Activated CD4-positive, CD25-positive, alpha-beta regulatory T cell treated with anti-CD3 and anti-CD28 coated beads, Interleukin-2, amount 50 U/mL, for 24 hours (primary cell): ENCODE data around the gene TGFBR2.
"Not testable (repeated sequence)": the region's sequence is repeated elsewhere in the genome, so short reads cannot be mapped to it uniquely, and the experiment has no call there.

Experiments used
- ATAC-seq, 2 donors: fragments of 150-1000 bp; cut with Tn5 transposase; one replicate each; pipeline ENCODE4 v1.10.0; 2021; ENCODE audit warnings: mild to moderate bottlenecking in 1 of 2, moderate library complexity in 1 of 2

The TGFBR2 gene

GRCh38 chr3:30658328-30659052 lies 52.1 kb downstream of the TGFBR2 start:
- peak; percentile 66 to 70 for ATAC-seq

GRCh38 chr3:30659270-30660130 lies 53.1 kb downstream of the TGFBR2 start:
- no peak for ATAC-seq

GRCh38 chr3:30660136-30660535 lies 53.7 kb downstream of the TGFBR2 start:
- ATAC-seq: no peak

GRCh38 chr3:30660656-30661055 lies 54.3 kb downstream of the TGFBR2 start:
- ATAC-seq: no peak

GRCh38 chr3:30661098-30661873 lies 54.9 kb downstream of the TGFBR2 start:
- ATAC-seq: peak; percentile 21

- ATAC-seq: no peak
Observed at GRCh38 chr3:30662836-30663235, 56.4 kb downstream of the TGFBR2 start.

GRCh38 chr3:30663533-30664241 lies 57.3 kb downstream of the TGFBR2 start:
- no peak for ATAC-seq

- no peak for ATAC-seq
Observed at GRCh38 chr3:30664459-30664858, 58.1 kb downstream of the TGFBR2 start.

GRCh38 chr3:30664884-30665283 lies 58.5 kb downstream of the TGFBR2 start:
- ATAC-seq: no peak

GRCh38 chr3:30665539-30665938 lies 59.1 kb downstream of the TGFBR2 start:
- no peak for ATAC-seq

- ATAC-seq: peak in 1 of 2 donors; percentile 30
Observed at GRCh38 chr3:30666572-30667279, 60.3 kb downstream of the TGFBR2 start.

- no peak for ATAC-seq
Observed at GRCh38 chr3:30667280-30667651, 60.9 kb downstream of the TGFBR2 start.

- ATAC-seq: no peak
Observed at GRCh38 chr3:30668051-30668609, 61.7 kb downstream of the TGFBR2 start.

- ATAC-seq: not testable (repeated sequence)
Observed at GRCh38 chr3:30669360-30669934, 63.0 kb downstream of the TGFBR2 start.

GRCh38 chr3:30670292-30670691 lies 63.9 kb downstream of the TGFBR2 start:
- ATAC-seq: no peak

GRCh38 chr3:30671527-30672286 lies 65.3 kb downstream of the TGFBR2 start:
- no peak for ATAC-seq

GRCh38 chr3:30672287-30672735 lies 65.9 kb downstream of the TGFBR2 start:
- ATAC-seq: no peak

- ATAC-seq: no peak
Observed at GRCh38 chr3:30672959-30673358, 66.6 kb downstream of the TGFBR2 start.

GRCh38 chr3:30673425-30674341 lies 67.3 kb downstream of the TGFBR2 start:
- no peak for ATAC-seq
